NCI-H82 (cell line): ENCODE results near the gene HADHB.
"Not testable (repeated sequence)": the region's sequence is repeated elsewhere in the genome, so short reads cannot be mapped to it uniquely, and the experiment has no call there.

ENCODE experiments used
- DNase-seq: peaks from one replicate; lab custom pipeline; 2025; lab: John Stamatoyannopoulos, UW

The HADHB gene

GRCh38 chr2:26245231-26245732 lies 543 bp downstream of the HADHB start:
- DNase-seq: peak; percentile 88

GRCh38 chr2:26245810-26246209 lies 1.1 kb downstream of the HADHB start:
- DNase-seq: no peak

- no peak for DNase-seq
These were observed 2.1 kb downstream of the HADHB start for GRCh38 chr2:26246818-26247217.

DNA sequence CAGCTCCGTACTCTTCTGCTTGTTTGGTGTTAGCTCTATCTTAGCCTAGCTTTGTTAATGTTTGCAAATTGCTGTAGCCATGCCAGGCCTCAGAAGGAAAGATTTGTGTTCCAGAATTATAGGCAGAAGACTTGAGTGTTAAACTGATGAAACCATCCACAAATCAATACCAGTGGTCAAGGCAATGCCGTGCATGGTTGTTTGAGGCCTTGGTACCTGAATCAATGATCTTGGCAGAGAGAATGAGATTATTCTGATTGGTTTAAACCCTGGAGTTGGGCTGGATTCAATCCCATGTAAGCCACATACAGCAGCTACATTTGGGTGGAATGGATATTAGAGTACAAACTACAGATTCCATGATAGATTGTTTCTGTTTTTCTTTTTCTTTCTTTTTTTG lies 4.9 kb downstream of the HADHB start:
- DNase-seq: no peak

DNA sequence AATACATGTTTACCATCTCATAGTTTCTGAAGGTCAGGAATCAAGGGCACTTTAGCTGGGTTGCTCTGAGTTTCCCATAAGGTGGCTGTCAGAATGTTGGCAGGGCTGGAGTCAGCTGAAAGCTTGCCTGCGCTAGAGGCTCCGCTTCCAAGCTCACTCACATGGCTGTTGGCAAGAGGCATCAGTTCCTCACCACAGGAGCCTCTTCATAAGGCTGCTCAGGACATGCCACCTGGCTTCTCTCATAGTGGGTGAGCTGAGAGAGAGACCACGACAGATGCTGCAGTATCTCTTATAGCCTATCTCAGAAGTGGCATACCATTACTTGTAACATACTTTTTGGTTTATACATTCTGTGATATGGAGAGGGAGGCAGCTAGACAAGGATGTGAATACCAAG lies 7.2 kb downstream of the HADHB start:
- DNase-seq: no peak

GRCh38 chr2:26255759-26256384 lies 11.1 kb downstream of the HADHB start:
- DNase-seq: no peak

- DNase-seq: not testable (repeated sequence)
These were observed 14.1 kb downstream of the HADHB start for GRCh38 chr2:26258836-26259235.

DNA sequence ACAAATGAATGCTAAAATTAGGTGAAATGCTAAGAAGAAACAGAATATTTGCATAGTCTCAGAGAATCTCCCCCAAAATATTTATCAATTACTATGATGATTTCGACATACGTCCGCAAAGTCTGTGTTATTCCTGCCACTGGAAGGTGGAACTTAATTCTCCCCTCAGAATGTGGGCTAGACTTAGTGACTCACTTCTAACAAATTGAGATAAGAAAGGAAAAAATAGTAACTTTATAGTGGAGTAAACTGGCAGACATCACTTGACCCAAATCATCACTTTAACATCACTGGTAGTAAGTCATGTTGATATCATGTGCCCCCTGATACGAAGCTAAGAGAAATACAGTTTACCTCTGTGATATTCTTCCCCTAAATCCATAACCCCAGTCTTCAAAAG lies 23.5 kb downstream of the HADHB start:
- no peak for DNase-seq

DNA sequence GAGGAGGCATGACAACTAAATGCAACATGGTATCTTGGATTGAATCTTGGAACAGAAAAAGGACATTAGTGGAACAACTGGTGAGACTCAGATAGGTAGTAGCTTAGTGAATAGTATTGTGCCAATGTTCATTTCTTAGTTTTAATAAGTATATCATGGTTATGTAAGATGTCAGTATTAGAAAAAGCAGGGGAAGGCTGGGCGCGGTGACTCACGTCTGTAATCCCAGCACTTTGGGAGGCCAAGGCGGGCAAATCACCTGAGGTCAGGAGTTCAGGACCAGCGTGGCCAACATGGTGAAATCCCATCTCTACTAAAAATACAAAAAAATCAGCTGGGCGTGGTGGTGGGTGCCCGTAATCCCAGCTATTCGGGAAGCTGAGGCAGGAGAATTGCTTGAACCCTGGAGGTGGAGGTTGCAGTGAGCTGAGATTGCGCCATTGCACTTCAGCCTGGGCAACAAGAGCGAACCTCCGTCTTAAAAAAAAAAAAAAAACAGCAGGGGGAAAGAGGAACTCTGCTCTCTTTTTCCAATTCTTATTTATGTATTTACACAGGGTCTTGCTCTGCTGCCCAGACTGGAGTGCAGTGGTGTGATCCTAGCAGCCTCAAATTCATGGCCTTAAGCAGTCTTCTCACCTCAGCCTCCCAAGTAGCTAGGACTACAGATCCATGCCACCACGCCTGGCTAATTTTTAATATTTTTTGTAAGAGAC lies 24.1 kb downstream of the HADHB start:
- DNase-seq: not testable (repeated sequence)

GRCh38 chr2:26269571-26270158 lies 24.9 kb downstream of the HADHB start:
- DNase-seq: no peak

DNA sequence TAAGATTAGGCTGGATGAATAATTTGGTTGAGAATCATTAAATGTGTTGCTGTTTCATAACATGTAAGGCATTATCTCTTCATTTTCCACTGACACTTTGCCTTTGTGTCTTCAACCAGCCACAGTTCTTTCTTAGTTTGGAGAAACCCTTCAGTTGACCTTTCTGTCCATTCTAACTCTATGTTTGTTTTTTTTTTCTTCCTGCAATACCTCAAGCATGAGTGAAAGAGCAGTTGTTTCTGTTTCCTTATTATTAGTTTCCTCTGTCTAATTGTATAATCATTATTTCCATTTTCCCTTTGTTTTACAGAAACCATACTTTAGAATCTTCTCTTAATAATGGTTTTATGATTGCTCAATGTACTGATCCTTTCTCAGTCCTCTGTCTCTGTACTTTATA lies 25.6 kb downstream of the HADHB start:
- no peak for DNase-seq

DNA sequence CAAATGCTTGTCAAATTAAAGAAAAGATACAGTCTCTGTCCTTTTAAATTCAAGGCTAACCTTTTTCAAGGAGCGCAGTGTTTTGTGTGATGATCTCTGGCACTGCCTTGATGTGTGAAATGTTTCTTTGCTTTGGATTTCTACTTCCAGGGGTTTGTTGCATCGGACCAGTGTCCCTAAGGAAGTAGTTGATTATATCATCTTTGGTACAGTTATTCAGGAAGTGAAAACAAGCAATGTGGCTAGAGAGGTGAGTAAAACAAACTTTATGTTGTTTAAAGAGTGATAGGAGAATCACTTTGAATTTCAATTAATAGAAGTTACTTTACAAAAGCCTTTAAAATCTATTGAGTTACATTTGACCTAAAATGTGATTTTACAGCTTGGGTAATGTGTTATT lies 28.8 kb downstream of the HADHB start:
- no peak for DNase-seq

DNA sequence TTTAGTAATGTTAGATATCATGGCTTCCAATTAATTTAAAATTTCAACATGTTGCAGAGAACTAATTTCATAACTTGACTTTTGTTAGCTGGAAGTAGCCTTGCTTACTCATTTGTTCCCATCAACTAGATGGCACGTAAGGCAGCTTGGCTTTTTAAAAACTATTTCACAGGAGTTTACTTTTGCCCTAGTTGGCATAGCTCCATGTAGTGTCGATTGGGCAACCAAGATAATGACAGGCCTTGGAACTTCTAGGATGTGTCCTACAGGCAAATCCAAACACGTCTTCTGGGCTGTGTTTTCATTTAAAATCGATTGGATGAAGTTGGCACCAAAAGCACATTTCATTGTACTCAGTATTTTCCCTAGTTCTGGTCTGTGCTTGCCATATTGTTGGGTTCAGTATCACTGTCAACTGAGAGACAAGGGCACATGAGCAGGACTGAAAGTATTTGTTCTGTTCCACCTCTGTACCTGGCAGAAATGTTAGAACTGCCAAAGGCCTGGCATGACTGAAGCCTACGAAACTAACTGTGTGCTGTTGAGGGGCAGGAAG lies 29.4 kb downstream of the HADHB start:
- DNase-seq: no peak

DNA sequence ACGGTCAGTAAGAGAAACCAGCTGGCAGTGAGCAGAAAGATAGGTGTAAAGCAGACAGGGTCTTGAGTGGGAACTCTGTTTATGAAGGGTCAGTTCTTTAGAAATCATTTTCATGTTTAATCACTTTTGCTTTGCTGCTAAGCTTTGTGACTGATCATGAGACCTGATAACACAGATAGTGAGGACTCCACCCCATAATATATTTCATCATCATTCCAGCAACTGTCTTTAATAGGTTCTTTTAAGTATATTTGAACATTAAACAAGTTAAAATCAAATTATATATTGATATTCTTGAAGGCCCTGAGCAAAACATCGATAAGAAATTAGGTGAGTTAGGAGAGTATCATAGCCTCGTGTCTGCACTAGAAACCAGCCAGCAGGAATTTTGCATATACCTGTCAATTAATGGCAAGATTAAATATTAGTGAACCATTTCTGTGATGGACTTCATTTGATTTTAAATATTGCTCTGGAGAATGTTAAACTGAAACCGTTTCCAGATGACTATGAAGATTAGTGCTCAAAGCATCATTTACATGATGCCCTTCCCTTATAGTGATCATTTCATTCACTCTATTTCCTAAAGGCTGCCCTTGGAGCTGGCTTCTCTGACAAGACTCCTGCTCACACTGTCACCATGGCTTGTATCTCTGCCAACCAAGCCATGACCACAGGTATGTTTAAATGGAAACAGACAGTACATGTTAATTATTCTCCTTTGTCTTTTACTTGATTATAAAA lies 31.9 kb downstream of the HADHB start:
- no peak for DNase-seq

DNA sequence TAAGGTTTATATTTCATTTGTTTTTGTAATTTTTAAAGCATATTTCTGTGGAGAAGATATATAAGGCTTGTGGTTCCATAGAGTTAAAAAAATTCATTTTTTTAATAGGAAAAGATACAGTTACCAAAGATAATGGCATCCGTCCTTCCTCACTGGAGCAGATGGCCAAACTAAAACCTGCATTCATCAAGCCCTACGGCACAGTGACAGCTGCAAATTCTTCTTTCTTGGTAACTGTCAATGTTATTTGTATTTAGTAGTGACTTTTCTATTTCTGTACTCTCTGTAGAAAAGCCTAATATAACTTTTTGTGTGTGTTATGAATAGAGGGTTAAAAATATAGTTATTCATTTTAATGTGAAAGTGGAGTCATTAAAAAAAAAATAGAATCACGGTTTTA lies 35.1 kb downstream of the HADHB start:
- DNase-seq: peak; percentile 4

DNA sequence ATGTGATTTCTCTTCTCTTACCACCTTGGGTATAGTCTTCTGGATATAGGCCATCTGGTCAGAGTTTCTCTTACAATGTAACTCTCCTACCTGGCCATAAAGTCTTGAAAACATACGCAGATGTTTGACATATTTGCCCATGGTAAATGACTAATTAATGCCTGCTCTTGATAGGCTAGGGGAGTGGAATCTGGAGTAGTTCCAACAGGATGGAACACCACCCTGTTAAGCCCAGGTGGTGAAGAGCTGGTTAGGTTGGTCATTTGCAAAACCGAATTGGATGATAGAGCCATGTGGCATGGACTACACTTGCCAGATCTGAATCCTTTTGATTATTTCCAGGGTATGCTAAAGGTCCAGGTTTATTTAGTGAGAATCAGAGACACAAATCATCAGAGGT lies 36.5 kb downstream of the HADHB start:
- no peak for DNase-seq

GRCh38 chr2:26283606-26284005 lies 38.9 kb downstream of the HADHB start:
- DNase-seq: no peak

GRCh38 chr2:26284132-26284531 lies 39.4 kb downstream of the HADHB start:
- no peak for DNase-seq

- no peak for DNase-seq
These were observed 41.2 kb downstream of the HADHB start for GRCh38 chr2:26285931-26286330.

DNA sequence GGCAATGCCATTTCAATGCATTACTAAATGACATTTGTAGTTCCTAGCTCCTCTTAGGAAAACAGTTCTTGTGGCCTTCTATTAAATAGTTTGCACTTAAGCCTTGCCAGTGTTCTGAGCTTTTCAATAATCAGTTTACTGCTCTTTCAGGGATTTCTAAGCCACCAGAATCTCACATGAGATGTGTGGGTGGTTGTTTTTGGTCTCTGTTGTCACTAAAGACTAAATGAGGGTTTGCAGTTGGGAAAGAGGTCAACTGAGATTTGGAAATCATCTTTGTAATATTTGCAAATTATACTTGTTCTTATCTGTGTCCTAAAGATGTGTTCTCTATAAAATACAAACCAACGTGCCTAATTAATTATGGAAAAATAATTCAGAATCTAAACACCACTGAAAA lies 45.3 kb downstream of the HADHB start:
- DNase-seq: no peak

GRCh38 chr2:26292646-26293045 lies 47.9 kb downstream of the HADHB start:
- DNase-seq: no peak

- DNase-seq: no peak
These were observed 50.8 kb downstream of the HADHB start for GRCh38 chr2:26295511-26295910.
